Activated CD8-positive, alpha-beta memory T cell treated with anti-CD3 and anti-CD28 coated beads, Interleukin-2, amount 10 ng/mL, durations not matched to agents 7 days and 5 days (primary cell): Measurements from ENCODE around the gene MTERF2. TPM values are rescaled to one million over a fixed set of nuclear protein-coding genes. Genes with fewer than 3 reads are reported as not detected.
A peak's percentile ranks its signal among the peaks of the same experiment; 100 is the strongest.
"Not testable (repeated sequence)": the region's sequence is repeated elsewhere in the genome, so short reads cannot be mapped to it uniquely, and the experiment has no call there.

Experiments used
- ATAC-seq: fragments of 150-1000 bp; cut with Tn5 transposase; one replicate; pipeline ENCODE4 v1.10.0; 2021; ENCODE audit warnings: moderate library complexity
- CTCF ChIA-PET: fragments of 350-600 bp; sonication (Branson Sonifier 250); formaldehyde crosslinking; loops from one replicate; lab custom pipeline; 2021; ENCODE audit warnings: antibody characterized with exemption; lab: Charles Lee
- DNase-seq: peaks from one replicate; pipeline ENCODE4 v3.0.0-alpha.2; 2020
- H3K27ac Mint-ChIP-seq: one replicate; pipeline ENCODE4 v1.8.0; 2021; ENCODE audit warnings: mild to moderate bottlenecking, mixed read lengths
- H3K27me3 Mint-ChIP-seq: one replicate; pipeline ENCODE4 v1.8.0; 2021; ENCODE audit warnings: mixed read lengths
- H3K36me3 Mint-ChIP-seq: one replicate; pipeline ENCODE4 v1.8.0; 2021; ENCODE audit warnings: mild to moderate bottlenecking, mixed read lengths
- H3K4me1 Mint-ChIP-seq: one replicate; pipeline ENCODE4 v1.8.0; 2021; ENCODE audit warnings: mixed read lengths
- H3K4me3 Mint-ChIP-seq: one replicate; pipeline ENCODE4 v1.8.0; 2021; ENCODE audit warnings: mild to moderate bottlenecking, moderate library complexity, mixed read lengths
- H3K9me3 Mint-ChIP-seq: one replicate; pipeline ENCODE4 v1.8.0; 2022; ENCODE audit warnings: low read depth, mixed read lengths
- total RNA-seq, 2 experiments: library from RNA; stranded (reverse); gene quantifications; one replicate each; pipeline ENCODE4 v1.2.3, GENCODE V29; 2021

The MTERF2 gene
- total RNA-seq, 2 experiments from 2014 or later, result 5.6 to 6.9 TPM

- H3K27me3 Mint-ChIP-seq, result no peaks in the 10 kb centered on the region
- ATAC-seq, result no peak
- H3K9me3 Mint-ChIP-seq, result peaks cover 2% of the 10 kb centered on the region
- no peak overlapping the region for H3K27ac Mint-ChIP-seq
- CTCF ChIA-PET, result no interaction called here
- H3K36me3 Mint-ChIP-seq, result peaks cover 4% of the 10 kb centered on the region
- no peaks in the 10 kb centered on the region for H3K4me1 Mint-ChIP-seq
- no peak overlapping the region for H3K4me3 Mint-ChIP-seq
- DNase-seq, result no peak
Measured at GRCh38 chr12:107012736-107013425, 25.9 kb upstream of the MTERF2 start.

- Mint-ChIP-seq H3K4me1 (no peaks in the 10 kb centered on the region), H3K4me3 (no peak overlapping the region), H3K9me3 (peaks cover 2% of the 10 kb centered on the region), H3K27me3 (no peaks in the 10 kb centered on the region), H3K36me3 (no peaks in the 10 kb centered on the region), H3K27ac (no peak overlapping the region)
- CTCF ChIA-PET, result no interaction called here
- DNase-seq (no peak), ATAC-seq (no peak)
Measured at GRCh38 chr12:107011519-107011918, 24.6 kb upstream of the MTERF2 start.

- Mint-ChIP-seq H3K9me3 (peaks cover 2% of the 10 kb centered on the region), H3K27ac (no peak overlapping the region), H3K4me3 (no peak overlapping the region), H3K27me3 (no peaks in the 10 kb centered on the region), H3K36me3 (peaks cover 3% of the 10 kb centered on the region), H3K4me1 (no peaks in the 10 kb centered on the region)
- DNase-seq (no peak), ATAC-seq (no peak)
- CTCF ChIA-PET, result no interaction called here
Measured at GRCh38 chr12:107007411-107007810, 20.5 kb upstream of the MTERF2 start.

- H3K27me3 Mint-ChIP-seq, H3K9me3 Mint-ChIP-seq, H3K4me3 Mint-ChIP-seq, H3K4me1 Mint-ChIP-seq, CTCF ChIA-PET, DNase-seq, H3K36me3 Mint-ChIP-seq, ATAC-seq, H3K27ac Mint-ChIP-seq: not testable (repeated sequence)
Measured at GRCh38 chr12:107002665-107003064, 15.7 kb upstream of the MTERF2 start.

- H3K27ac Mint-ChIP-seq, result no peak overlapping the region
- no peaks in the 10 kb centered on the region for H3K4me1 Mint-ChIP-seq
- CTCF ChIA-PET, result interaction anchor here (1.1 kb wide), 1 partner anchor 15 kb away, joined by 3 read pairs; no protein-coding TSS in a partner anchor
- H3K4me3 Mint-ChIP-seq, result no peak overlapping the region
- no peaks in the 10 kb centered on the region for H3K9me3 Mint-ChIP-seq
- H3K27me3 Mint-ChIP-seq, result no peaks in the 10 kb centered on the region
- H3K36me3 Mint-ChIP-seq, result peaks cover 18% of the 10 kb centered on the region
- DNase-seq (no peak), ATAC-seq (no peak)
Measured at GRCh38 chr12:106999446-106999845, 12.5 kb upstream of the MTERF2 start.

GRCh38 chr12:106997916-106998315 lies 11.0 kb upstream of the MTERF2 start:
- no peaks in the 10 kb centered on the region for H3K4me1 Mint-ChIP-seq
- H3K4me3 Mint-ChIP-seq, result no peak overlapping the region
- no peaks in the 10 kb centered on the region for H3K9me3 Mint-ChIP-seq
- no peaks in the 10 kb centered on the region for H3K27me3 Mint-ChIP-seq
- ATAC-seq (no peak), DNase-seq (no peak)
- CTCF ChIA-PET, result interaction anchor here (1.0 to 1.3 kb wide), 2 partner anchors 11 to 314 kb away, joined by 3 read pairs; partner anchors contain the start of gene MTERF2
- H3K27ac Mint-ChIP-seq, result no peak overlapping the region
- H3K36me3 Mint-ChIP-seq, result peaks cover 18% of the 10 kb centered on the region

- peaks cover 12% of the 10 kb centered on the region for H3K36me3 Mint-ChIP-seq
- H3K27me3 Mint-ChIP-seq, ATAC-seq, CTCF ChIA-PET, H3K9me3 Mint-ChIP-seq, H3K27ac Mint-ChIP-seq, H3K4me1 Mint-ChIP-seq, H3K4me3 Mint-ChIP-seq, DNase-seq: not testable (repeated sequence)
Measured at GRCh38 chr12:106996102-106996501, 9.2 kb upstream of the MTERF2 start.

- Mint-ChIP-seq H3K4me1 (no peaks in the 10 kb centered on the region), H3K27me3 (no peaks in the 10 kb centered on the region), H3K36me3 (peaks cover 12% of the 10 kb centered on the region), H3K4me3 (no peak overlapping the region), H3K27ac (no peak overlapping the region), H3K9me3 (no peaks in the 10 kb centered on the region)
- CTCF ChIA-PET, result no interaction called here
- DNase-seq, result no peak
- no peak for ATAC-seq
Measured at GRCh38 chr12:106994579-106995220, 7.8 kb upstream of the MTERF2 start.

GRCh38 chr12:106987846-106988245 lies 900 bp upstream of the MTERF2 start:
- Mint-ChIP-seq H3K27ac (no peak overlapping the region), H3K4me1 (peaks cover 29% of the 10 kb centered on the region), H3K4me3 (peak overlapping the region; percentile 89), H3K9me3 (peaks cover 4% of the 10 kb centered on the region), H3K36me3 (peaks cover 23% of the 10 kb centered on the region), H3K27me3 (no peaks in the 10 kb centered on the region)
- ATAC-seq (no peak), DNase-seq (no peak)
- CTCF ChIA-PET, result interaction anchor here (1.5 kb wide), 1 partner anchor 630 kb away, joined by 3 read pairs; the partner anchor contains the start of gene POLR3B

DNA sequence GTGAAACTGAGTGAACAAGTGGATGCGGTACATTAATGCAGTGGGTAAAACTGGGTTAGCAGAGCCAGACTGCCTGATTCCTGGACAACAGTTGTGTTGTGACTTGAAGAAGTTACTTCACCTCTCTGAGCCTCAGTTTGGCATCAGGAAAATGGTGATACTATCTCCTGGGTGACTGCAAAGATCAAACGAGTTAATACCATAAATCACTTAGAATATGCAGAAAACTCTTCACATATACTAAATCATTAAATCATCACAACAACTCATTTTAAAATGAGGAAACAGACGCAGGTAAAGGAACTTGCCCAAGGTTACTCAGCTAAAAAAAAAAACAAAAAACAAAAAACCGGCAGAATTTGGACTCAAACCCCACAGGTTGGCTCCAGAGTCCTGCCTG lies 811 bp downstream of the MTERF2 start:
- Mint-ChIP-seq H3K4me1 (peaks cover 29% of the 10 kb centered on the region), H3K9me3 (peaks cover 4% of the 10 kb centered on the region), H3K27ac (peak overlapping the region; percentile 84), H3K27me3 (no peaks in the 10 kb centered on the region), H3K36me3 (peaks cover 23% of the 10 kb centered on the region), H3K4me3 (peak overlapping the region; percentile 89)
- DNase-seq (no peak), ATAC-seq (no peak)
- CTCF ChIA-PET, result interaction anchor here (1.1 to 1.5 kb wide), 4 partner anchors 12 to 629 kb away, joined by 3 to 4 read pairs (median 4); partner anchors contain the start of genes POLR3B and TMEM263

- H3K27me3 Mint-ChIP-seq, result no peaks in the 10 kb centered on the region
- CTCF ChIA-PET, result no interaction called here
- H3K4me3 Mint-ChIP-seq, result peak overlapping the region; percentile 89
- DNase-seq, result no peak
- H3K36me3 Mint-ChIP-seq, result peaks cover 23% of the 10 kb centered on the region
- ATAC-seq, result no peak
- no peak overlapping the region for H3K27ac Mint-ChIP-seq
- H3K9me3 Mint-ChIP-seq, result peaks cover 4% of the 10 kb centered on the region
- peaks cover 29% of the 10 kb centered on the region for H3K4me1 Mint-ChIP-seq
Measured at GRCh38 chr12:106985479-106985878, 1.5 kb downstream of the MTERF2 start.

GRCh38 chr12:106984588-106985137 lies 2.3 kb downstream of the MTERF2 start:
- H3K27ac Mint-ChIP-seq, result no peak overlapping the region

GRCh38 chr12:106982229-106982628 lies 4.7 kb downstream of the MTERF2 start:
- CTCF ChIA-PET, result no interaction called here
- Mint-ChIP-seq H3K36me3 (peaks cover 23% of the 10 kb centered on the region), H3K4me1 (peaks cover 26% of the 10 kb centered on the region), H3K4me3 (no peak overlapping the region), H3K27ac (no peak overlapping the region), H3K9me3 (peaks cover 4% of the 10 kb centered on the region), H3K27me3 (no peaks in the 10 kb centered on the region)
- ATAC-seq, result no peak
- no peak for DNase-seq

More at GRCh38 chr12:106984588-106985137, 2.3 kb downstream of the MTERF2 start:
- Mint-ChIP-seq H3K4me1 (peaks cover 29% of the 10 kb centered on the region), H3K27me3 (no peaks in the 10 kb centered on the region), H3K36me3 (peaks cover 23% of the 10 kb centered on the region), H3K4me3 (no peak overlapping the region), H3K9me3 (peaks cover 4% of the 10 kb centered on the region)
- DNase-seq (no peak), ATAC-seq (no peak)
- CTCF ChIA-PET, result no interaction called here
